Muscle layer of colon (tissue), 2 donors: ENCODE measurements around the gene TNFRSF17.

Experiments used
- H3K27ac ChIP-seq: one replicate; pipeline ENCODE4 v1.7.0; 2013; ENCODE audit warnings: low read depth, mild to moderate bottlenecking, low read length, moderate library complexity
- H3K27me3 ChIP-seq, 2 donors: one replicate each; pipeline ENCODE4 v1.7.0; 2013; ENCODE audit warnings: low read length in 2 of 2, mild to moderate bottlenecking in 2 of 2; ENCODE audit not compliant: insufficient read depth in 2 of 2, control insufficient read depth in 1 of 2
- H3K36me3 ChIP-seq: one replicate; pipeline ENCODE4 v1.7.0; 2013; ENCODE audit warnings: mild to moderate bottlenecking, low read length; ENCODE audit not compliant: insufficient read depth
- H3K4me1 ChIP-seq: one replicate; pipeline ENCODE4 v1.7.0; 2013; ENCODE audit warnings: mild to moderate bottlenecking, low read length; ENCODE audit not compliant: insufficient read depth
- H3K4me3 ChIP-seq, 2 donors: one replicate each; pipeline ENCODE4 v1.7.0; 2013; ENCODE audit warnings: low read length in 2 of 2, low read depth in 1 of 2, mild to moderate bottlenecking in 1 of 2, moderate library complexity in 1 of 2
- H3K9ac ChIP-seq: one replicate; pipeline ENCODE4 v1.7.0; 2013; ENCODE audit warnings: low read length
- H3K9me3 ChIP-seq: one replicate; pipeline ENCODE4 v1.7.0; 2013; ENCODE audit warnings: mild to moderate bottlenecking, low read length
- donor health status: abdominal sarcoma.
- donor health status: Adenocarcinoma of cecum.

The TNFRSF17 gene

GRCh38 chr16:11976850-11977375, 11.9 kb downstream of the TNFRSF17 start:
- Histone ChIP-seq H3K9me3 (no peaks in the 10 kb centered on the region), H3K9ac (peak overlapping the region; percentile 57), H3K4me1 (peaks cover 20% of the 10 kb centered on the region), H3K36me3 (peaks cover 8% of the 10 kb centered on the region), H3K27ac (peak overlapping the region; percentile 88), H3K4me3 (peak overlapping the region; percentile 80 to 88), H3K27me3 (no peaks in the 10 kb centered on the region)

- Histone ChIP-seq H3K27me3 (no peaks in the 10 kb centered on the region), H3K27ac (peak overlapping the region; percentile 88), H3K9ac (peak overlapping the region; percentile 57), H3K4me3 (peak overlapping the region; percentile 80 to 88), H3K36me3 (peaks cover 8% of the 10 kb centered on the region), H3K4me1 (peaks cover 20% of the 10 kb centered on the region), H3K9me3 (no peaks in the 10 kb centered on the region)
Measured at GRCh38 chr16:11977376-11978041, 12.5 kb downstream of the TNFRSF17 start.

- no peaks in the 10 kb centered on the region for H3K27me3 ChIP-seq
- no peak overlapping the region for H3K9ac ChIP-seq
- peak overlapping the region in 1 of 2 donors; percentile 80 for H3K4me3 ChIP-seq
- H3K27ac ChIP-seq: peak overlapping the region; percentile 88
- H3K36me3 ChIP-seq: peaks cover 8% of the 10 kb centered on the region
- no peaks in the 10 kb centered on the region for H3K9me3 ChIP-seq
- peaks cover 20% of the 10 kb centered on the region for H3K4me1 ChIP-seq
Measured at GRCh38 chr16:11978080-11978479, 13.1 kb downstream of the TNFRSF17 start.

- Histone ChIP-seq H3K27ac (no peak overlapping the region), H3K27me3 (no peaks in the 10 kb centered on the region), H3K4me1 (peaks cover 20% of the 10 kb centered on the region), H3K9ac (no peak overlapping the region), H3K9me3 (no peaks in the 10 kb centered on the region), H3K36me3 (peaks cover 3% of the 10 kb centered on the region), H3K4me3 (no peak overlapping the region)
Measured at GRCh38 chr16:11979013-11979672, 14.1 kb downstream of the TNFRSF17 start.

GRCh38 chr16:11980136-11980844, 15.3 kb downstream of the TNFRSF17 start:
- Histone ChIP-seq H3K4me3 (no peak overlapping the region), H3K9ac (no peak overlapping the region), H3K27ac (no peak overlapping the region), H3K36me3 (no peaks in the 10 kb centered on the region), H3K9me3 (no peaks in the 10 kb centered on the region), H3K27me3 (no peaks in the 10 kb centered on the region), H3K4me1 (peaks cover 20% of the 10 kb centered on the region)

- Histone ChIP-seq H3K27me3 (no peaks in the 10 kb centered on the region), H3K9me3 (no peaks in the 10 kb centered on the region), H3K36me3 (no peaks in the 10 kb centered on the region), H3K4me3 (no peak overlapping the region), H3K27ac (no peak overlapping the region), H3K4me1 (no peaks in the 10 kb centered on the region), H3K9ac (no peak overlapping the region)
Measured at GRCh38 chr16:11985250-11985649, 20.2 kb downstream of the TNFRSF17 start.

GRCh38 chr16:11986521-11987057, 21.6 kb downstream of the TNFRSF17 start:
- H3K4me3 ChIP-seq: no peak overlapping the region
- no peaks in the 10 kb centered on the region for H3K9me3 ChIP-seq
- H3K36me3 ChIP-seq: no peaks in the 10 kb centered on the region
- no peak overlapping the region for H3K27ac ChIP-seq
- no peaks in the 10 kb centered on the region for H3K27me3 ChIP-seq
- no peak overlapping the region for H3K9ac ChIP-seq
- no peaks in the 10 kb centered on the region for H3K4me1 ChIP-seq

- no peak overlapping the region for H3K27ac ChIP-seq
Measured at GRCh38 chr16:11988258-11988978, 23.4 kb downstream of the TNFRSF17 start.

GRCh38 chr16:11990702-11991390, 25.8 kb downstream of the TNFRSF17 start:
- Histone ChIP-seq H3K27ac (no peak overlapping the region), H3K27me3 (no peaks in the 10 kb centered on the region), H3K4me1 (no peaks in the 10 kb centered on the region), H3K36me3 (no peaks in the 10 kb centered on the region), H3K9ac (no peak overlapping the region), H3K4me3 (no peak overlapping the region), H3K9me3 (no peaks in the 10 kb centered on the region)

More at GRCh38 chr16:11988258-11988978, 23.4 kb downstream of the TNFRSF17 start:
- Histone ChIP-seq H3K36me3 (no peaks in the 10 kb centered on the region), H3K9ac (no peak overlapping the region), H3K4me3 (no peak overlapping the region), H3K9me3 (no peaks in the 10 kb centered on the region), H3K4me1 (no peaks in the 10 kb centered on the region), H3K27me3 (no peaks in the 10 kb centered on the region)

GRCh38 chr16:11992008-11992584, 27.1 kb downstream of the TNFRSF17 start:
- Histone ChIP-seq H3K4me1 (peaks cover 4% of the 10 kb centered on the region), H3K9me3 (no peaks in the 10 kb centered on the region), H3K36me3 (no peaks in the 10 kb centered on the region), H3K27ac (no peak overlapping the region), H3K9ac (no peak overlapping the region), H3K4me3 (no peak overlapping the region), H3K27me3 (no peaks in the 10 kb centered on the region)
